SK-N-MC (cell line): ENCODE data around the gene MOB3B.
"Not testable (repeated sequence)": the region's sequence is repeated elsewhere in the genome, so short reads cannot be mapped to it uniquely, and the experiment has no call there.

ENCODE experiments used
- DNase-seq: peaks from one replicate; pipeline ENCODE4 v3.0.0-alpha.2; 2011; ENCODE audit warnings: low read depth, low spot score
- H3K27ac ChIP-seq: fragments of 200-600 bp; sonication (generic); 2 replicates; pipeline ENCODE4 v1.5.1; 2016; ENCODE audit warnings: mixed run types
- H3K36me3 ChIP-seq: fragments of 200-600 bp; sonication (generic); 2 replicates; pipeline ENCODE4 v1.6.1; 2017; ENCODE audit warnings: antibody characterized with exemption, low read length, mixed read lengths; ENCODE audit not compliant: insufficient read depth
- H3K4me3 ChIP-seq: fragments of 200-600 bp; sonication (generic); 2 replicates; pipeline ENCODE4 v1.5.1; 2016
- H3K9ac ChIP-seq: fragments of 200-600 bp; sonication (generic); 2 replicates; pipeline ENCODE4 v1.8.0; 2017; ENCODE audit warnings: mixed run types, mixed read lengths; ENCODE audit not compliant: insufficient read length
- H3K9me3 ChIP-seq: fragments of 200-600 bp; sonication (generic); 2 replicates; pipeline ENCODE4 v1.6.1; 2017; ENCODE audit warnings: low read depth, mild to moderate bottlenecking, antibody characterized with exemption, low read length, moderate library complexity, mixed read lengths
- EZH2 ChIP-seq: fragments of 200-600 bp; sonication (generic); IDR thresholded peaks from one replicate; pipeline ENCODE4 v1.6.1; 2017; ENCODE audit warnings: antibody characterized with exemption
- FOXP2 ChIP-seq: optimal IDR thresholded peaks from 2 replicates; pipeline ENCODE3; 2011; ENCODE audit warnings: mild to moderate bottlenecking, moderate library complexity; ENCODE audit not compliant: insufficient read depth; ENCODE audit errors: extremely low read length, control extremely low read depth
- POLR2AphosphoS5 ChIP-seq: IDR thresholded peaks from 2 replicates; pipeline ENCODE4 v1.6.1; 2012; ENCODE audit warnings: mild to moderate bottlenecking, low read depth, low read length, borderline replicate concordance

The MOB3B gene

DNA sequence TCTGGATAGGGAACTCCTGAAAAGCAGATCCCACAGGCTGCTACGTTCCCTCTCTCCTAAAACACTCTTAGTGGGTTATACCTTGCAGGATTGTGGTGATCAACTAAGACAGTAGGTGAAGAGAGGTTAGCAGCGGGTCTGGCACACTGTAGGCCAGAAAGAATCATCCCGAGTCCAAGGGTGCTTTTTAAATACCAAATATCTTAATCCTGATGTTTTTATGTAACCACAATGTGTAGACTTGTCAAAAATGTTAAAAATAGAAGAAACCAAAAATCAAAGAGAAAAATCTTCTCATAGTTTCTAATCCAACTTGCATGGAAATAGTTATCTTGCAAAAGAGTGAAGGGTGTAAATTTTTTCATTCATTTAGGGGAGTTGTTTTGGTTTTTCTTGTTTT lies 57.8 kb downstream of the MOB3B start:
- DNase-seq = no peak
- TF ChIP-seq POLR2AphosphoS5 (no peak), FOXP2 (no peak), EZH2 (no peak)
- Histone ChIP-seq H3K9ac (no peak overlapping the region), H3K27ac (no peak overlapping the region), H3K36me3 (no peaks in the 10 kb centered on the region), H3K9me3 (no peaks in the 10 kb centered on the region), H3K4me3 (no peak overlapping the region)

- Histone ChIP-seq H3K9me3 (no peaks in the 10 kb centered on the region), H3K36me3 (no peaks in the 10 kb centered on the region), H3K9ac (no peak overlapping the region), H3K4me3 (no peak overlapping the region), H3K27ac (no peak overlapping the region)
- DNase-seq = no peak
- no peak for TF ChIP-seq POLR2AphosphoS5
- no peak for TF ChIP-seq EZH2
- no peak for TF ChIP-seq FOXP2
Measured at GRCh38 chr9:27471366-27471765, 58.2 kb downstream of the MOB3B start.

- Histone ChIP-seq H3K27ac (no peak overlapping the region), H3K9me3 (no peaks in the 10 kb centered on the region), H3K9ac (no peak overlapping the region), H3K36me3 (no peaks in the 10 kb centered on the region), H3K4me3 (no peak overlapping the region)
- no peak for TF ChIP-seq EZH2
- TF ChIP-seq FOXP2 = no peak
- TF ChIP-seq POLR2AphosphoS5 = no peak
- DNase-seq = no peak
Measured at GRCh38 chr9:27470291-27470856, 59.2 kb downstream of the MOB3B start.

- no peak for TF ChIP-seq EZH2
- TF ChIP-seq FOXP2 = no peak
- TF ChIP-seq POLR2AphosphoS5 = no peak
- DNase-seq = no peak
- Histone ChIP-seq H3K9me3 (no peaks in the 10 kb centered on the region), H3K4me3 (no peak overlapping the region), H3K27ac (no peak overlapping the region), H3K36me3 (no peaks in the 10 kb centered on the region), H3K9ac (no peak overlapping the region)
Measured at GRCh38 chr9:27469550-27469949, 60.1 kb downstream of the MOB3B start.

DNA sequence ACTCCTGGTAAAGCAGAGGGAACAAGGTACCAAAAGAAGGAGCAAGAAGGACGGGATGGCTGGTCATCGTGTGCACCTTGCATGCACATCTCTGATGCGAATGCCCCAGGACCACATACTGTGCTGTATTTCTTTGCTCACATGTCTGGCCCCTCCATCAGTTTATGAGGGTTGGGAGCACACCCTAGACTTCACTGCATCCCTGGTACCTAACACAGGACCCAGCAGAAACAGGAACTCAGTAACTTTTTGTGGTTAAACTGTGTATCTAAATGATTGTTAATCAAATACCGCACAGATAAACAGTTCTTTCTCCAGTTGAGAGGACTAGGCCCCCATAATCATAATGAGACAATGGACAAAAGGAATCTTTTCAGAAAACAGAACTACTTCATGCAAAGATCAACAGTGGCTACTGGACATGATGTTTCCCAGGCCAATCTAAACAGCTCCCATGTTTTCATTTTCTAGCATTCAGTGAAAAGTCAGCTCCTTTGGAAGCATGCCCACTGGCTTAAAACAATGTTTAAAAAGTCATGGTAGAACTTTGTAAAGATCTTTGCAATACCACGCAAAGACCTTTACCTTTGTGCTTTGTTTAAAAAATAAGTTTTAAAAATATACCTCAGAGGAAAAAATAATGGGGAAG lies 61.0 kb downstream of the MOB3B start:
- H3K36me3 ChIP-seq = no peaks in the 10 kb centered on the region
- H3K9ac ChIP-seq = no peak overlapping the region
- H3K27ac ChIP-seq = no peak overlapping the region
- H3K9me3 ChIP-seq = no peaks in the 10 kb centered on the region
- no peak for TF ChIP-seq FOXP2
- no peak for TF ChIP-seq POLR2AphosphoS5
- TF ChIP-seq EZH2 = no peak
- H3K4me3 ChIP-seq = no peak overlapping the region
- no peak for DNase-seq

- H3K9me3 ChIP-seq = no peaks in the 10 kb centered on the region
- H3K9ac ChIP-seq = no peak overlapping the region
- H3K4me3 ChIP-seq = no peak overlapping the region
- H3K27ac ChIP-seq = no peak overlapping the region
- TF ChIP-seq EZH2 (no peak), POLR2AphosphoS5 (no peak), FOXP2 (no peak)
- no peak for DNase-seq
- H3K36me3 ChIP-seq = no peaks in the 10 kb centered on the region
Measured at GRCh38 chr9:27468000-27468399, 61.6 kb downstream of the MOB3B start.

DNA sequence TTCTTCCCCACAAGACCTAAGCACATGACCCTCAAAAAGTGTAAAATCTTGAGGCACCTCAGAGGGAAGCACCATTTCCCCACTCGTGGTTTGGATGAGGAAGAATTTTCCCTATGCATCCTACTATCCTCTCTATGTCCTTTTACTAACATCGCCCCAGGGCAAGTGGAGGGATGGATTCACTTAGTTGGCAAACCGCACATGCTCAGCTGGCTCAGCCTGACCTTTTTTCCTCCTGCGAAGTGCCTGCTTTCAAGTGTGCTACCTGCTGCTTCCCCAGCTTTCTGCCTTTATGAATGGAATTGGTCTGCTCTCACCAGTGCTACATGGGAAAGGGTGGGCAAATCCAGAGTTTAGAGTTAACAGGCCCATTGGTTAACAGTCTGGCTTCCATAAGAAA lies 62.1 kb downstream of the MOB3B start:
- DNase-seq = no peak
- Histone ChIP-seq H3K9me3 (no peaks in the 10 kb centered on the region), H3K9ac (no peak overlapping the region), H3K4me3 (no peak overlapping the region), H3K27ac (no peak overlapping the region), H3K36me3 (no peaks in the 10 kb centered on the region)
- TF ChIP-seq FOXP2 (no peak), POLR2AphosphoS5 (no peak), EZH2 (no peak)

DNA sequence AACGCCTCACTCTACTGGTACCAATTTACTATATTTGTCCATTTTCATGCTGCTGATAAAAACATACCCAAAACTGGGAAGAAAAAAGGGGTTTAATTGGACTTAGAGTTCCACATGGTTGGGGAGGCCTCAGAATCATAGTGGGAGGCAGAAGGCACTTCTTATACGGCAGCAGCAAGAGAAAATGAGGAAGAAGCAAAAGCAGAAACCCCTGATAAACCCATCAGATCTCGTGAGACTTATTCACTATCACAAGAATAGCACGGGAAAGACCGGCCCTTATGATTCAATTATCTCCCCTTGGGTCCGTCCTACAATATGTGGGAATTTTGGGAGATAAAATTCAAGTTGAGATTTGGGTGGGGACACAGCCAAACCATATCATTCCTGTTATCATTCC lies 63.1 kb downstream of the MOB3B start:
- DNase-seq, H3K9me3 ChIP-seq, H3K9ac ChIP-seq, H3K27ac ChIP-seq, H3K4me3 ChIP-seq, H3K36me3 ChIP-seq: not testable (repeated sequence)

DNA sequence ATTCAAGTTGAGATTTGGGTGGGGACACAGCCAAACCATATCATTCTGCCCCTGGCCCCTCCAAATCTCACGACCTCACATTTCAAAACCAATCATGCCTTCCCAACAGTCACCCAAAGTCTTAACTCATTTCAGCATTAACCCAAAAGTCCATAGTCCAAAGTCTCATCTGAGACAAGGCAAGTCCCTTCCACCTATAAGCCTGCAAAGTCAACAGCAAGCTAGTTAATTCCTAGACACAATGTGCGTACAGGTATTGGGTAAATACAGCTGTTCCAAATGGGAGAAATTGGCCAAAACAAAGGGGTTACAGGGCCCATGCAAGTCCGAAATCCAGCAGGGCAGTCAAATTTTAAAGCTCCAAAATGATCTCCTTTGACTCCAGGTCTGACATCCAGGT lies 64.7 kb downstream of the MOB3B start:
- not testable (repeated sequence) for DNase-seq, H3K9me3 ChIP-seq, H3K9ac ChIP-seq, H3K4me3 ChIP-seq, H3K36me3 ChIP-seq, H3K27ac ChIP-seq
